GM18870 (cell line): ENCODE results near the gene BRMS1.
"Not testable (repeated sequence)": the region's sequence is repeated elsewhere in the genome, so short reads cannot be mapped to it uniquely, and the experiment has no call there.

ENCODE experiments used
- ATAC-seq: cut with Tn5 transposase; IDR thresholded peaks from one replicate; pipeline ENCODE4 v1.9.1; 2021; ENCODE audit warnings: moderate library complexity; ENCODE audit not compliant: unreplicated experiment

BRMS1 gene

GRCh38 chr11:66363805-66364535 lies 19.1 kb upstream of the BRMS1 start:
- no peak for ATAC-seq

- ATAC-seq: no peak
Observed at GRCh38 chr11:66363187-66363601, 18.3 kb upstream of the BRMS1 start.

DNA sequence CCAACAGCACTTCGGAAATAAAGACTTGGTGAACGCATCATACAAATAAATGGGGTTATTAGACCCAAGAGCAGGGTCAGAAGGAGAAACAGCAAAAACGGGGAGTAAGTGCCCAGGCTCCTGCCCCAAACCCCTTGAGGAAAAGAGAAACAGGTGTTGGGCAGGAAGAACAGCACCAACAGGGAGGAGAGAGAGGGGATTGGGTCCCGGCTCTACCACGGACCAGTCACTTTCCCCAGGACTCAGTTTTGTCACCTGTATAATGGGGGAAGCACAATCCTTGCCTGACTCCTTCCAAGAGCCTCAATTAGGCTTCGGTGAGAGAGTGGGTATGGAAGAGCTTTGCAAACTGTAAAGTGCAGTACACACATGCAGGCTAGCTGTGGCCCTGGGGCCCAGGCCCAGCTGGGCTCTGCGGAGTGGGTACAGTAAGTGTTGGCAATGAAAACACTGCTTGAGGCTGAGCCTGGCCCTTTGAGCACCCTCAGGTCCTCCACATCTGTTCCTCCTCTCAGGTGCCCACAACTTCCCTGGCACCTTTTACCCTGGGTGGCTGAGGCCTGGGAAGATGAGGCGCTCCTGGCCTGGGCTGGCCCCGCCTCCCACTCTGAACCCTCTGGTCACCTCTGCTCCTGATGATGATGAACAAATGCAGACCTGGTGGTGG lies 17.7 kb upstream of the BRMS1 start:
- ATAC-seq: no peak

- ATAC-seq: no peak
Observed at GRCh38 chr11:66361502-66361941, 16.6 kb upstream of the BRMS1 start.

DNA sequence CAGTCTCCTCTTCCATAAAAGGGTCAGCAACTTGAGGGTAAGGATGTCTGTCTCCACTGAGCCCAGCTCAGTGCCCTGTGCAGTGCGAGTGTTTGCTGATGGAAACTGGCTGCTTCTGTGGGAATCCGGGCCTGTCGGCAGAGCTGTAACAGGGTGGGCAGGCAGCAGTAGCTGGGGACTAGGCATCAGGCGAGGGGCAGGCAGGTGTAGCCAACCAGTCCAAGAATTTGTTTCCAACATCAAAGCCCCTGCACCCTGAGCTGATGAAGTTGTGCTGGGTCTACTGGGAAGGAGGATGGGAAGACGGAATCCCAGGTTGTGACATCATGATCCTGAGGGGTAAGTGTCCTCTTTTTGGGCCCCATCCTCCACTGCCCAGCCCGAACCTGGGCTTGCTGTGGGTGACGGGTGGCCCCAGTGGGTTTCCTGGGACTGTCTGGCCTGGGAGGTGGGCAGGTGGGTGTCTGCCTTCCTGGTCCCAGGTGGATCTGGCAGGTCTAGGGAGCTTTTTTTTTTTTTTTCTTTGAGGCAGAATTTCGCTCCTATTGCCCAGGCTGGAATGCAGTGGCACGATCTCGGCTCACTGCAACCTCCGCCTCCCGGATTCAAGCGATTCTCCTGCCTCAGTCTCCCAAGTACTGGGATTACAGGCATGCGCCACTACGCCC lies 15.6 kb upstream of the BRMS1 start:
- ATAC-seq: no peak

GRCh38 chr11:66359662-66360087 lies 14.8 kb upstream of the BRMS1 start:
- no peak for ATAC-seq

DNA sequence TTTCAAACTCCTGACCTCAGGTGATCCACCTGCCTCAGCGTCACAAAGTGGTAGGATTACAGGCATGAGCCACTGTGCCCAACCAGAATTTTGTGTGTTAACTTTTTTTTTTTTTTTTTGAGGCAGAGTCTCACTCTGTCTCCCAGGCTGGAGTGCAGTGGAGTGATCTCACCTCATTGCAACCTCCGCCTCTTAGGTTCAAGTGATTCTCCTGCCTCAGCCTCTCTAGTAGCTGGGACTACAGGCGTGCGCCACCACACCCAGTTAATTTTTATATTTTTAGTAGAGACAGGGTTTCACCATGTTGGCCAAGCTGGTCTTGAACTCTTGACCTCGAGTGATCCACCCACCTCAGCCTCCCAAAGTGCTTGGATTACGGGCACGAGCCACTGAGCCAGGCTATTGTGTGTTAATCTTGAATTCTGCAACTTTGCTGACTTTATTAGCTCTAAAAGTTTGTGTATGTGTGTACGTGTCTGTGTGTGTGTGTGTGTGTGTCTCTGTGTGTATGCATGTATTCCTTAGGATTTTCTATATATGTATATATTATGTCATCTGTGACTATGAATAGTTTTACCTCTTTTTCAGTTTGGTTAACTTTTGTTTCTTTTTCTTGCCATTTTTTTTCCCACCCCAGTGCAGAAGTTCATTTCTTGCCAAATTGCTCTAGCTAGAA lies 5.8 kb upstream of the BRMS1 start:
- ATAC-seq: not testable (repeated sequence)

DNA sequence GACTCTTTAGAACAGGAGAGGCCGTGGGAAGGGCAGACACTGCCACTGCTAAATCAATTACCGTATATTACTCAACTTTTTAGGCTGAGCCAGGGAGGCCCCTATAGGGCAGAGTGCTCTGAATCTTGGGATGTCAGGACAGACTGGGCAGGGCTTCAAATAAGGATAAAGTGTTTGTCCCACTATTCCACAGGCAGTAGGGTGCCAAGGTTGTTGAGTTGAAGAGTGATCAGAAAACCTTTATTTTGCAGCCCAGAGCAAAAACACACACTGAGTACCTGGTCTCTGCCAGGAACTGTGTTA lies 4.1 kb upstream of the BRMS1 start:
- no peak for ATAC-seq

DNA sequence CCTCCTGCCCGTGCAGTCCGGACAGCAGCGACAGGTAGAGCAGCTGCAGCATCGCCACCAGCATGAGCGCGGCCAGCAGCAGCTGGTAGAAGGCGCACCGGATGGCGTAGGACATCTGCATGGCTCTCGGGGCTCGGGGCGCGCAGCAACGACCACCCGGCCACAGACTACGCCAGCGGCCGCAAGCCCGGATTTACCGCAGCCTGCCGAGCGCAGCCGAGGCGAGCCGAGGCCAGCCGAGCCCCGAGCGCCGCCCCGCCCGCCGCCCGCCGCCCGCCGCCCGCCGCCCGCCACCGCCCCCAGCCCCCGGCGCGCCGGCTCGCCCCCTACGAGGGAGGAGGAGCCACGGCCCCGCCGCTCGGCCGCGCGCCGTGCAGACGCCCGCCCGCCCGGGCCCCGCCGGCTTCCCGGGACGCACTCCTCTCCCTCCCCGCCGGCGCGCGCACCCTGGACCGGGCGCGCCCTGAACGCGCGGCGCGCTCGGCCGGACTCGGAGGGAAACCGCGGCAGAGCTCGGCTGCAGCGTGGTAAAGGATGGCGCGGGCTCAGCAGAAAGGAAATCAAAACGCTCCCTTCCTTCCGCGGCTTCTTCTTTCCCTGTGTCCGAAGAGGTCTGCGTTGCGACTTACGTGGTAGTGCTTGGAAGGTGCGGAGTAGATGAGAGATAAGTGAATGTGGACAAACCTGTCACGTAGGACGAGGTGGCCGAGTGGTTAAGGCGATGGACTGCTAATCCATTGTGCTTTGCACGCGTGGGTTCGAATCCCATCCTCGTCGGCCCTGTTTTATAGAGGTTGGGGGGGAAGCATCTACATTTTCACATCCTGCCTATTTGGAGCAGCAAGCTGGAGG lies 2.7 kb upstream of the BRMS1 start, which contains the start of gene B4GAT1:
Gene B4GAT1, minus strand, starts transcription at position 205 of the 852 bp plus-strand sequence. Its CDS starts 84 bp downstream, at position 121.
- no peak for ATAC-seq

DNA sequence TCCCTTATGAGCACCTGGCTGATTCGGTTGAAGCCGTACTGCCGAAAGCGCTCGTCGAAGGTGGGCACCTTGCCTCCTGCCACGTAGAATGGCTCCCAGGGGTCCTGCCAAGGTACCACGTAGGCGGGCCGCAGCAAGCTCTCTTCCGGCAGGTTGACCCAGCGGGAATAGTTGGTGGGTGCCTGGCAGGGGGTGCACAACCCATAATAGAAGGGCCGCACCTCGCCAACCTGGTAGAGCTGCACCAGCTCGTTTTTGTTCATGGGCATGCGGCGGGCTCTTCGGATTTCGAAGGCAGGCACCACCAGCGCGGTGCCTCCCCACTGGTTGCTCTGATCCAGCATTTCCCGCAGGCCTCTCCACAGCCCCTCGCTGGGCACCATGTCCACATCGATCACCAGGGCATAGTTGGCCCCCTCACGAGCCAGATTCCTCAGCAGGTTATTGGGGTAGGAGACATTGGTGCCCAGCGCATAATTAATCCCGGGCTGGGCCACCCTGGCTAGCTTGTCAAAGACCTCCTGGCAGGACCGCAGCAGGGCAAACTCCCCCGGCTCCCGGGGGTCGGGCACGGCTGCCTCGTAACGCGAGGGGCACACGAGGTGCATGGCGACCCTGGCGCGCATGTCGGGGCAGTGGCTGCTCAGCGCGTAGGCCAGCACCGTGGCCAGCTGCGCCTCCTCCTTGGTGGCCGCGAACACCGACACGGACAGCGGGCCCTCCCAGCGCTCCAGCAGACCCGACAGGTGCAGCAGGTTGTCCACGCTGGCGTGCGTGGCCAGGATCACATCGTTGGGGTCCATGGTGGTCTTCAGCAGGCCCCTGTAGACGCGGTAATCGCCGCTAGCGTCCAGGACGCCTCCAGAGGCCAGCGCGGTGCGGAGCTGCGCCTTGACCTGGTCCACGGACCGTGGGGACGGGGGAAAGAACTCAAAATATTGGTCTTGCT lies 1.8 kb upstream of the BRMS1 start:
- ATAC-seq: no peak

- peak; percentile 2 for ATAC-seq
Observed at GRCh38 chr11:66345316-66345649, 379 bp upstream of the BRMS1 start.

- no peak for ATAC-seq
Observed at GRCh38 chr11:66343176-66343575, 1.7 kb downstream of the BRMS1 start.

DNA sequence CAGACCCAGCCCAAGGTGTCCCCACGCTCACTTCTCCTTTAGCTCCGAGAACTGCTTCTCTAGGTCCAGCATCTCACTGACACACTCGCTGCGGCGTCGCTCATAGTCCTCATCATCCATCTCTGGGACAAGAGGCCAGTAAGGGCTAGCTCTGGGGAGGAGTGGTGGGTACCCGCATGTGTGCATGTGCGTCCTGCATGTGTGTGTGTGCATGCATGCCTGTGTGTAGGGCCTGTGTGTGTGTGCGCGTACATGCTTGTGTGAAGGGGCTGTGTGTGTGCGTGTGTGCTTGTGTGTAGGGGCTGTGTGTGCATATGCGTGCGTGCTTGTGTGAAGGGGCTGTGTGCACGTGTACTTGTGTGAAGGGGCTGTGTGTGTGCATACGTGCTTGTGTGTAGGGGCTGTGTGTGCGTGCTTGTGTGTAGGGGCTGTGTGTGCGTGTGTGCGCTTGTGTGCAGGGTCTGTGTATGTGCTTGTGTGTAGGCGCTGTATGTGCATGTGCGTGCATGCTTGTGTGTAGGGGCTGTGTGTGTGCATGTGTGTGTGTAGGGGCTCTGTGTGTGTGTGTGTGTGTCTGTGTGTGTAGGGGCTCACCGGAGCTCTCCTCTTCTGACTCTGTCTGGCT lies 3.3 kb downstream of the BRMS1 start:
- ATAC-seq: no peak

- no peak for ATAC-seq
Observed at GRCh38 chr11:66340596-66341501, 4.1 kb downstream of the BRMS1 start.

DNA sequence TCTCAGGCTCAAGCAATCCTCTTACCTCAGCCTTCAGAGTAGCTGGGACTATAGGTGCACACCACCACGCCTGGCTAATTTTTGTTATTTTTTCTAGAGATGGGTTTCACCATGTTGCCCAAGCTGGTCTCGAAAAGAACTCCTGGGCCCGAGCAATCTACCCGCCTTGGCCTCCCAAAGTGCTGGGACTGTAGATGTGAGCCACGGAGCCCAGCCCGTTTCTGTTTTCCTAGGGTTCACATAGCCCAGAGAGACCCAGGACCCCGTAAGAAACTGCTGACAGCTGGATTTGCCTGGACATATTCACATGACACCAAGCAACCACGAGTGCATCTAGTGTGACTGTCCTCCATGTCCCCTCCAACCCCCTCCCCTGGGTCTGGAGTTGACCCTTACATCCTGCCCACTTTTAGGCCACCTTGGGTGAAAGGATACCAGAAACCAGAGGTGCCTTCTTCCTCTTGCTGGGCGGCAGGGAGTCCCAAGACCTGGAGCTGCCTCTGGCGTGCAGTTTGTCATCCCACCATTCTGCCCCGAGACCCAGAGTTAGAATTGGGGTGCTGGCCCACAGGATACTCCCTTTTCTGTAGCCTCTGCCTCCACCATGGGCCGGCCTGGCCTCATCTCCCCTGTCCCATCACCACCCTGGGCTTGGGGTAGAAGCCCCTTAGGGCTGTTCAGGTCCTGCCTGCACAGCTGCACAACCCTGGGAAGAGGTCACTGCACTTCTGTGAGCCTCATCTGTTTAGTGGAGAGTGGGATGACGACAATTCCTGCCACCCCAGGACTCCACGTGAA lies 5.0 kb downstream of the BRMS1 start:
- ATAC-seq: no peak

DNA sequence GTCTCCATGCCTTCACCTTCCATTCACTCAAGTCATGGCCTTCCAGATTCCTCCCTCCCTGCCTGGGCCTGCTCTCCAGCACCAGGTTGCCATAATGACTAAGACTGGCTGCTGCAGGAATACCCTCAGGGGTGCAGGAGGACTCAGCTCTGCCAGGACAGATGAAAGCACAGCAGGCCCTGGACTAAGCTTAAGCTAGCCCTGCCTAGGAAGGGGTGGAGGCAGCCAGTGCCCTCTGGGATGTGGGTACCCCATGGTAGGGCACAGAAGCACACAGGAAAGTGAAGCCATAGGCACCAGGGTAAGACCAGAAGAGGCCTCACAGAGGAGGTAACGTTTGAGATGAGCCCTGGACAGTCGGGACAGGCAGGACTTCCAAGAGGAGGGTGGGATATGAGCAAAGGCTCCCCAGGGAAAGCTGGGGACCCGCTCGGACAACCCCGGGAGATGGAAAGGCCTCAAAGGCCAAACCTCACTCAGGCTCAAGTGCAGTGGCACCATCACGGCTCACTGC lies 5.7 kb downstream of the BRMS1 start:
- ATAC-seq: no peak
